Measurements from ENCODE around the gene ITPRIPL2. TPM values are rescaled to one million over a fixed set of nuclear protein-coding genes. Genes with fewer than 3 reads are reported as not detected.
A peak's percentile ranks its signal among the peaks of the same experiment; 100 is the strongest.

Gene ITPRIPL2
- total and polyA plus RNA-seq, 12 donors, result 7.7 to 121 (median 53.6) TPM

- peak overlapping the region in 1 of 4 donors; percentile 57 for H3K4me3 ChIP-seq
- intact Hi-C loops (cut with DNase I), result loop anchor here in 1 of 2 donors (5.0 kb wide), 1 partner anchor 82 kb away; no protein-coding TSS in a partner anchor
- H3K4me1 ChIP-seq (replicated peaks in 1 of 2), result peaks cover 0 to 17% of the 10 kb centered on the region in 2 donors
- H3K27me3 ChIP-seq, result peaks cover 9% of the 10 kb centered on the region
- DNase-seq, result no peak
- no peaks in the 10 kb centered on the region for H3K36me3 ChIP-seq (replicated peaks in 1 of 2)
- no peak for TF ChIP-seq POLR2A (IDR thresholded peaks at IDR 0.05)
- TF ChIP-seq CTCF (IDR thresholded peaks at IDR 0.05), result no peak
- H3K27ac ChIP-seq, result peak overlapping the region in 1 of 5 donors; percentile 49
- H3K9me3 ChIP-seq (replicated peaks in 1 of 3), result no peaks in the 10 kb centered on the region
- 5 to 20% (median 17%) methylated on average over 7 to 19 of the region's 19 CpGs for WGBS, 4 donors
Measured at GRCh38 chr16:19169082-19169639, 55.4 kb downstream of the ITPRIPL2 start.

- H3K27me3 ChIP-seq, result peaks cover 9% of the 10 kb centered on the region
- peaks cover 0 to 17% of the 10 kb centered on the region in 2 donors for H3K4me1 ChIP-seq (replicated peaks in 1 of 2)
- H3K36me3 ChIP-seq (replicated peaks in 1 of 2), result no peaks in the 10 kb centered on the region
- intact Hi-C loops (cut with DNase I), result loop anchor here in 1 of 2 donors (10.0 kb wide), 1 partner anchor 205 kb away; no protein-coding TSS in a partner anchor
- H3K9me3 ChIP-seq (replicated peaks in 1 of 3), result no peaks in the 10 kb centered on the region
- H3K27ac ChIP-seq, result no peak overlapping the region
- DNase-seq, result no peak
- no peak overlapping the region for H3K4me3 ChIP-seq
- TF ChIP-seq POLR2A (IDR thresholded peaks at IDR 0.05), result no peak
- TF ChIP-seq CTCF (IDR thresholded peaks at IDR 0.05), result no peak
- 69 to 82% (median 79%) methylated on average over 7 of the region's 7 CpGs for WGBS, 4 donors
Measured at GRCh38 chr16:19170043-19170655, 56.4 kb downstream of the ITPRIPL2 start.

Other genes starting within 250 kb of the ITPRIPL2 start
- gene SMG1, start 187.6 kb upstream of the ITPRIPL2 start, total RNA-seq, result 10 to 100 TPM; 23.7 to 90.9 (median 45.7) TPM
- gene SMG1, start 187.6 kb upstream of the ITPRIPL2 start, polyA plus RNA-seq, result 10 to 100 TPM in 2 of 3 donors, 1 to 10 TPM in 1; 6.3 to 17.5 (median 14.6) TPM
- 1 to 10 TPM in 1 of 9 donors, under 1 TPM in 7, not detected in 1; 0.10 to 1.4 (median 0.27) TPM for gene TMC7, start 130.0 kb upstream of the ITPRIPL2 start, total RNA-seq
- gene TMC7, start 130.0 kb upstream of the ITPRIPL2 start, polyA plus RNA-seq, result under 1 TPM; 0.13 to 0.48 (median 0.40) TPM
- gene COQ7, start 46.4 kb upstream of the ITPRIPL2 start, total RNA-seq, result 10 to 100 TPM; 15.7 to 41.8 (median 28.9) TPM
- gene COQ7, start 46.4 kb upstream of the ITPRIPL2 start, polyA plus RNA-seq, result 10 to 100 TPM; 14.9 to 23.0 (median 16.2) TPM
- 1 to 10 TPM; 1.1 to 6.5 (median 2.5) TPM for gene SYT17, start 54.3 kb downstream of the ITPRIPL2 start, total RNA-seq
- 1 to 10 TPM; 2.4 to 4.0 (median 3.6) TPM for gene SYT17, start 54.3 kb downstream of the ITPRIPL2 start, polyA plus RNA-seq
- gene CLEC19A, start 171.8 kb downstream of the ITPRIPL2 start, total RNA-seq, result under 1 TPM in 1 of 9 donors, not detected in 8; 0.06 TPM
- not detected for gene CLEC19A, start 171.8 kb downstream of the ITPRIPL2 start, polyA plus RNA-seq